Measurements from ENCODE around the gene CFAP97. TPM values are rescaled to one million over a fixed set of nuclear protein-coding genes. Genes with fewer than 3 reads are reported as not detected.

Gene CFAP97
- total RNA-seq, 1 experiment from 2014 or later = 12.4 TPM

GRCh38 chr4:185218312-185218711, 14.5 kb upstream of the CFAP97 start:
- DNase-seq = no peak
- Histone ChIP-seq H3F3A (ENCODE audit: low read length, unreplicated experiment) (no peaks in the 10 kb centered on the region), H4K20me1 (ENCODE audit: low read length) (no peaks in the 10 kb centered on the region), H3K4me1 (ENCODE audit: insufficient read depth, low read length) (no peaks in the 10 kb centered on the region), H3K9me3 (ENCODE audit: low read length) (no peaks in the 10 kb centered on the region), H3K27ac (ENCODE audit: low read length) (no peak overlapping the region), H3K9ac (ENCODE audit: low read length) (no peak overlapping the region), H3K27me3 (ENCODE audit: low read length) (no peaks in the 10 kb centered on the region), H3K79me2 (ENCODE audit: low read length) (peaks cover 22% of the 10 kb centered on the region), H3K36me3 (ENCODE audit: low read depth, low read length) (no peaks in the 10 kb centered on the region), H3K4me3 (ENCODE audit: low read length) (no peak overlapping the region), H2AFZ (ENCODE audit: low read length) (no peak overlapping the region), H3K4me2 (ENCODE audit: low read length) (no peak overlapping the region), H3K9me2 (replicated peaks; ENCODE audit: low read length) (no peaks in the 10 kb centered on the region)
- ATAC-seq = no peak
- ChIA-PET POLR2A (ENCODE audit: unreplicated experiment) (no interaction called here), CTCF (no interaction called here)
- intact Hi-C loops (cut with micrococcal nuclease) = no loop called here
- no TSS peak for BruUV-seq (replicated peaks)
- TF ChIP-seq EZH2phosphoT487 (IDR thresholded peaks at IDR 0.05; ENCODE audit: borderline replicate concordance, low read length) (no peak), CTCF (conservative IDR thresholded peaks at IDR 0.05; ENCODE audit: low read depth, low read length) (no peak), EZH2 (IDR thresholded peaks at IDR 0.05; ENCODE audit: low read length, unreplicated experiment) (no peak)

- CTCF ChIA-PET = no interaction called here
- no peaks in the 10 kb centered on the region for H3K9me2 ChIP-seq (replicated peaks; ENCODE audit: low read length)
- TF ChIP-seq EZH2 (IDR thresholded peaks at IDR 0.05; ENCODE audit: low read length, unreplicated experiment) = no peak
- no peak for TF ChIP-seq EZH2phosphoT487 (IDR thresholded peaks at IDR 0.05; ENCODE audit: borderline replicate concordance, low read length)
- TF ChIP-seq CTCF (conservative IDR thresholded peaks at IDR 0.05; ENCODE audit: low read depth, low read length) = no peak
- DNase-seq (no peak), ATAC-seq (no peak)
- H3K9ac ChIP-seq (ENCODE audit: low read length) = no peak overlapping the region
- no peaks in the 10 kb centered on the region for H3K4me1 ChIP-seq (ENCODE audit: insufficient read depth, low read length)
- no peak overlapping the region for H2AFZ ChIP-seq (ENCODE audit: low read length)
- H3K79me2 ChIP-seq (ENCODE audit: low read length) = peaks cover 30% of the 10 kb centered on the region
- H4K20me1 ChIP-seq (ENCODE audit: low read length) = no peaks in the 10 kb centered on the region
- no TSS peak for BruUV-seq (replicated peaks)
- no peaks in the 10 kb centered on the region for H3F3A ChIP-seq (ENCODE audit: low read length, unreplicated experiment)
- H3K4me2 ChIP-seq (ENCODE audit: low read length) = no peak overlapping the region
- POLR2A ChIA-PET (ENCODE audit: unreplicated experiment) = no interaction called here
- H3K4me3 ChIP-seq (ENCODE audit: low read length) = no peak overlapping the region
- intact Hi-C loops (cut with micrococcal nuclease) = no loop called here
- no peaks in the 10 kb centered on the region for H3K36me3 ChIP-seq (ENCODE audit: low read depth, low read length)
- no peaks in the 10 kb centered on the region for H3K9me3 ChIP-seq (ENCODE audit: low read length)
- no peak overlapping the region for H3K27ac ChIP-seq (ENCODE audit: low read length)
- H3K27me3 ChIP-seq (ENCODE audit: low read length) = no peaks in the 10 kb centered on the region
Measured at GRCh38 chr4:185217408-185217975, 13.7 kb upstream of the CFAP97 start.

GRCh38 chr4:185215261-185215660, 11.5 kb upstream of the CFAP97 start:
- Histone ChIP-seq H3K27ac (ENCODE audit: low read length) (no peak overlapping the region), H3K36me3 (ENCODE audit: low read depth, low read length) (no peaks in the 10 kb centered on the region), H3K4me3 (ENCODE audit: low read length) (no peak overlapping the region), H3F3A (ENCODE audit: low read length, unreplicated experiment) (no peaks in the 10 kb centered on the region), H3K27me3 (ENCODE audit: low read length) (no peaks in the 10 kb centered on the region), H3K9me2 (replicated peaks; ENCODE audit: low read length) (no peaks in the 10 kb centered on the region), H3K9ac (ENCODE audit: low read length) (no peak overlapping the region), H3K79me2 (ENCODE audit: low read length) (peaks cover 52% of the 10 kb centered on the region), H3K4me1 (ENCODE audit: insufficient read depth, low read length) (peaks cover 7% of the 10 kb centered on the region), H3K9me3 (ENCODE audit: low read length) (no peaks in the 10 kb centered on the region), H4K20me1 (ENCODE audit: low read length) (no peaks in the 10 kb centered on the region), H2AFZ (ENCODE audit: low read length) (no peak overlapping the region), H3K4me2 (ENCODE audit: low read length) (no peak overlapping the region)
- BruUV-seq (replicated peaks) = no TSS peak
- no peak for DNase-seq
- ChIA-PET POLR2A (ENCODE audit: unreplicated experiment) (no interaction called here), CTCF (no interaction called here)
- intact Hi-C loops (cut with micrococcal nuclease) = no loop called here
- ATAC-seq = no peak
- TF ChIP-seq CTCF (conservative IDR thresholded peaks at IDR 0.05; ENCODE audit: low read depth, low read length) (no peak), EZH2phosphoT487 (IDR thresholded peaks at IDR 0.05; ENCODE audit: borderline replicate concordance, low read length) (no peak), EZH2 (IDR thresholded peaks at IDR 0.05; ENCODE audit: low read length, unreplicated experiment) (no peak)

Measured in PC-3 (cell line).